Effector memory CD8-positive, alpha-beta T cell (primary cell): ENCODE results near the gene SHROOM1.

Experiments
- ATAC-seq: fragments of 150-1000 bp; cut with Tn5 transposase; replicated peaks from 2 replicates; pipeline ENCODE4 v1.10.0; 2021; ENCODE audit warnings: mild to moderate bottlenecking, moderate library complexity
- DNase-seq, 3 experiments: peaks; one replicate each; pipeline ENCODE4 v3.0.0; 2021
- H3K27ac Mint-ChIP-seq, 2 donors: one replicate each; pipeline ENCODE4 v1.8.0; 2022; ENCODE audit warnings: mild to moderate bottlenecking in 2 of 2, mixed read lengths in 2 of 2, moderate library complexity in 2 of 2
- H3K27me3 Mint-ChIP-seq, 2 donors: one replicate each; pipeline ENCODE4 v1.8.0; 2022; ENCODE audit warnings: mixed read lengths in 2 of 2
- H3K36me3 Mint-ChIP-seq: one replicate; pipeline ENCODE4 v1.8.0; 2022; ENCODE audit warnings: mild to moderate bottlenecking, moderate library complexity, mixed read lengths; ENCODE audit not compliant: insufficient read depth
- H3K4me1 Mint-ChIP-seq, 2 donors: one replicate each; pipeline ENCODE4 v1.8.0; 2022; ENCODE audit warnings: low read depth in 2 of 2, mixed read lengths in 2 of 2
- H3K4me3 Mint-ChIP-seq, 2 donors: one replicate each; pipeline ENCODE4 v1.8.0; 2022; ENCODE audit warnings: mild to moderate bottlenecking in 2 of 2, mixed read lengths in 2 of 2, moderate library complexity in 2 of 2
- H3K9me3 Mint-ChIP-seq, 2 donors: one replicate each; pipeline ENCODE4 v1.8.0; 2022; ENCODE audit warnings: mixed read lengths in 2 of 2

SHROOM1 gene

DNA sequence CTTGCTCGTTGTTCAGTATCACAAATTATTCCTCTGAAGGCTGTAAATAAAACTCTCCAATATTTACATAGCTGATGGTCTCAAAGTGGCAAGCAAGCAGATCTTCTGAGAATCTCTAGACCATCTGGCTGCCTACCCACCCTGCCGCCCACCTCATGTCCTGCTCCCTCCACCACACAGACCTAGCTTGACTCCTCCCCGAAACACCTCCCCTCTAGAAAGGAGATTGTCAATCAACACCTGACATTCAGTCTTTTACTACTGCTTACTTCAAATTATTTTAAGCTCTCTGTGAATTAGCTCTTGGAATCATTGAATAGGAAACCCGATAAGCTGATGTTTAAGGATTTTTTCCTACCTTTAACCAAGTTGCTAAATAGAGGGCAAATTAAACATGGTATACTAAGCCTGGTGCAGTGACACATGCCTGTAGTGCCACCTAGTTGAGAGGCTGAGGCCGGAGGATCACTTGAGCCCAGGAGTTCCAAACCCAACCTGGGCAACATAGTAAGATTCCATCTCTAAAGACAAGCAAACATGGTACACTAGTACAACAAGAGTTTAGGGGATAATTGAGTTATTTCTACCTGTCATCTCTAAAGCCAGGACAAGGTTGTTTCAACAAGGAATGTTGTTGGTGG, 28.3 kb downstream of the SHROOM1 start:
- no peak overlapping the region for H3K4me3 Mint-ChIP-seq
- H3K9me3 Mint-ChIP-seq = no peaks in the 10 kb centered on the region
- H3K27me3 Mint-ChIP-seq = peaks cover 59 to 87% of the 10 kb centered on the region in 2 donors
- no peaks in the 10 kb centered on the region for H3K36me3 Mint-ChIP-seq
- H3K4me1 Mint-ChIP-seq = no peaks in the 10 kb centered on the region
- ATAC-seq = no peak
- no peak overlapping the region for H3K27ac Mint-ChIP-seq
- DNase-seq = no peak

DNA sequence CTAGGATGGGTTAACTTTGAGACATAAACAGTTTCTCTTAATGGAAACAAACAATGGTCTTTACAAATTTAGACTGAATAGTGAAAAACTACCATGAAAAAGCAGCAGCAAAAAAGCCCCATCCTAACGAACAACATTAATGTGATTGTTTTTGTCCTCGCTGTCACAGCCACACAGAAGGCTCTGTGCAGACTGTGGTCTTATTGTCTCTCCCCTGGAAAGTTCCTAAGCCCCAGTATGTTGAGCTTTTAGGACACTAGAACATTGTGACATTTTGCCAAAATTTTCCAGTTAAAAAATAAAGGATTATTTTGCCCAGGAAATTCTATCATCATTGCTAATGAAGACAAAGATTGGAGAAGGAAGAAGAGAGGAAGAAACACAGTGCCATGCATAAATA, 29.9 kb downstream of the SHROOM1 start:
- Mint-ChIP-seq H3K9me3 (no peaks in the 10 kb centered on the region), H3K4me1 (no peaks in the 10 kb centered on the region), H3K4me3 (no peak overlapping the region), H3K27me3 (peaks cover 58 to 83% of the 10 kb centered on the region in 2 donors), H3K36me3 (no peaks in the 10 kb centered on the region), H3K27ac (no peak overlapping the region)
- ATAC-seq = no peak
- no peak for DNase-seq

DNA sequence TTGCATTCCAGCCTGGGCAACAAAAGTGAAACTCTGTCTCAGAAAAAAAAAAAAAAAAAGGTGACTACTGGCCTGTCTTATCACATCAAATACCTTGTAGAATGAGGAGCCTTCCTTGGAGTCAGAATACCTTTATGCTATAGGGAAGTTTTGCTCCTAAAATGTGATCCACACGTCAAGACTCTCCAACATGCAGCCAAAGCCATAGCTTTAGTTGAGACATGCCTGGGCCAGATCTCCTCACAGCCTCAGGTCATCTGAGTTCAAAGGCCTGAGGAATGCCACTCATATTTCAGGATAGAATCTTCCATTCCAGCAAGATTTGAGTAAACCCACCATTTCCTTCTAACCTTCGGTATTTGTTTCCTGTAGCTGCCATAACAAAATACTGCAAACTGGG, 31.1 kb downstream of the SHROOM1 start:
- Mint-ChIP-seq H3K4me3 (no peak overlapping the region), H3K27me3 (peaks cover 46 to 72% of the 10 kb centered on the region in 2 donors), H3K36me3 (no peaks in the 10 kb centered on the region), H3K4me1 (no peaks in the 10 kb centered on the region), H3K27ac (no peak overlapping the region), H3K9me3 (no peaks in the 10 kb centered on the region)
- no peak for DNase-seq
- ATAC-seq = no peak

DNA sequence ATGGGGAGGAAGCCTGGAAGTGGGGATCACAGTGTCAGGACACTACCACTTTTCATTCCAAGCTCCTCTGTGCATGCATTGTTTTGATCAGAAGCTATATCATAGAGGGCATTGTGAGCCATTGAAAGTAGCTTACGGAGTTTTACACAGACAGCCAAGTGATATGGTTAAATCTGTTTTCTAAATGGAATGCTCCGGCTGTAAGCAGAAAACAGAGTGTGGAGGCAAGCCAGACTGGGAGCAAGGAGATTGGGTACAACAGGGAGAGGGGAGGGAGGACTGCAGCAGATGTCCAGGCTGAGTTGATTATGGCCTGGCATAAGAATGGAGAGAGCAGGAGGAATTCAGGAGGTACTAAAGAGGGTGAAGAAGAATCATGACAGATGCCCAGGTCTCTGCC, 32.8 kb downstream of the SHROOM1 start:
- H3K4me1 Mint-ChIP-seq = no peaks in the 10 kb centered on the region

DNA sequence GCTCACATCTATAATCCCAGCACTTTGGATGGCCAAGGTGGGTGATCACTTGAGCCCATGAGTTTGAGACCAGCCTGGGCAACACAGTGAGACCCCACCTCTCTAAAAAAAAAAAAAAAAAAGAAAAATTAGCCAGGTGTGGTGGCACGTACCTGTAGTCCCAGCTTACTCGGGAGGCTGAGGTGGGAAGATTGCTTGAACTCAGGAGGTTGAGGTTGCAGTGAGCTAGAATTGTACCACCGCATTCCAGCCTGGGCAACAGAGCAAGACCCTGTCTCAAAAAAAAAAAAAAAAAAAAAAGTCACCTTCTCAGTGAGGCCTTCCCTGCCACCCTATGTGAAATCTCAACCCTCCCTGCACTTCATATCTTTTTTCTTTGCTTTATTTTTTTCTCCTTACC, 39.4 kb downstream of the SHROOM1 start:
- Mint-ChIP-seq H3K4me3 (no peak overlapping the region), H3K36me3 (no peaks in the 10 kb centered on the region), H3K9me3 (no peaks in the 10 kb centered on the region), H3K27ac (no peak overlapping the region), H3K27me3 (peaks cover 20 to 29% of the 10 kb centered on the region in 2 donors), H3K4me1 (no peaks in the 10 kb centered on the region)
- no peak for ATAC-seq
- DNase-seq = no peak

More for the DNA sequence above, 32.8 kb downstream of the SHROOM1 start:
- no peak for ATAC-seq
- Mint-ChIP-seq H3K9me3 (no peaks in the 10 kb centered on the region), H3K27me3 (peaks cover 34 to 62% of the 10 kb centered on the region in 2 donors), H3K27ac (no peak overlapping the region), H3K4me3 (no peak overlapping the region), H3K36me3 (no peaks in the 10 kb centered on the region)
- no peak for DNase-seq

DNA sequence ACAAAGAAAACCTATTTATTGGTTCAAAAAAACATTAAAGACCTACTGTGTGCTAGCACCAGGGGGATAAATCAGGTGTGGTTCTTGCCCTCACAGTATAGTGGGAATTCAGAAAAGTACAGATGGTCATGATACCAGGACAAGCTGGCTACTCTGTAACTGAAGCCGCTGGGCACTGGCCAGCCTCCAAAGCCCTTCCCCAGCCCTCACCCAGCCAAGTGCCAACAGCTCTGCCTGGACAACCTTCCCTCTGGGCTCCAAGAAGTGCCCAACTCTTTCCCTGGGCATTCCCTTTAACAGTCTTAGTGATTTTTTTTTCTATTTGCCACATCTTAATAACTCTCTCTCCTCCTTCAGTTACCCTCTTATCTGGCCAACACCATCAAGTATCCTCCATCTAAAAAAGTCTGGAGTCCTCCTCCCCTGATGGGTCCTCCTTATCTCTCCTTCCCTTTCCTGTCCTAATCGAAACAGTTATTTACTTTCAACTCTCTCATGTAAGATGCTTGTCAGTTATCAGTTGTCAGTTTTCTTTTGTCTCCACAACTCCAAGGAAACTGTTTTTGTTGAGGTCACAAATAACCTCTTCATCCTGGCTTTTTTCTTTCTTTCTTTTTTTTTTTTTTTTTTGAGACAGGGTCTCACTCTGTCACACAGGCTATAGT, 40.1 kb downstream of the SHROOM1 start:
- Mint-ChIP-seq H3K9me3 (no peaks in the 10 kb centered on the region), H3K36me3 (no peaks in the 10 kb centered on the region), H3K4me3 (no peak overlapping the region), H3K4me1 (no peaks in the 10 kb centered on the region), H3K27me3 (peaks cover 27 to 30% of the 10 kb centered on the region in 2 donors), H3K27ac (no peak overlapping the region)
- ATAC-seq (no peak), DNase-seq (no peak)

DNA sequence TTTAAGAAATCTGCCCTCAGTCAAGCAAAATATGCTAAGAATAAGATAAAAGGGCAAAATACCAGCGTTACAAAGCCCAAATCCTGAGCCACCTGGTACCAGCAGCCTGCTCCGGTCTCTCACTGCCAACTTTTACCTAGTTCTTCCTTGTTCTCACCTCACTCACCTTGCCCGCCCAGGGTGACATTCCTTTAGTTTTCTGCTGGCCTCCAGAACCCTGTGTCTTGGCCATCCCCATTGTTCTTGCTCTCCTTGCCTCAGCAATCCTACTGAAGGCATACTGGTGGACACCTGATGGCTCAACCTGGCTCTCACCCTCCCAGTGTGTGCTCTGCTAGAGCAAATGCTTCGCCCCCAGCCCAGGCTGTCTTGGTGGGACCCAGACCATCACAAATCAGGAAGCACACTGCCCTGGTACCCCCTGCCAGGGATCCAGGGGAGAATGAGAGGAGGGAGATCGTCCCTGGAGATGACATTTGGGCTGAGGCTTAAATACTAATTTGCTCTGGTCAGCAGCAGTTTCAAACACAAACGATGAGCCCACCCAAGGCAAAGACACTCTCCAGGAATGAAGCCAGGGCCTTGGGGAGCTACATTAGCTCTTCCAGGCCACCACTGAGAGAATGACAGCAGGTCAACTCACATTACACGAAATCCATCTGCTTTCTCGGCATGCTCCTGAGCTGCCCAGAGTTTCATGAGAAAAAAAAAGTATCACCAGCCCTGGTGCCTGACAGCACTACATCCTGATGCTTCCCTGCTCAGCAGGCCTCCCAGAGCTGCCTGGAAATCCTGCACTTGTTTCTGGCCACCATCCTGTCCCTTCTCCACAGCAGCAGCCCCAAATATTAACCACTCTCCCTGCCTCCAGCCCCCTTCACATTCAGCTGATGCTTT, 41.2 kb downstream of the SHROOM1 start:
- DNase-seq = no peak
- H3K9me3 Mint-ChIP-seq = no peaks in the 10 kb centered on the region
- peaks cover 32 to 38% of the 10 kb centered on the region in 2 donors for H3K27me3 Mint-ChIP-seq
- H3K36me3 Mint-ChIP-seq = no peaks in the 10 kb centered on the region
- no peaks in the 10 kb centered on the region for H3K4me1 Mint-ChIP-seq
- no peak overlapping the region for H3K4me3 Mint-ChIP-seq
- no peak for ATAC-seq
- no peak overlapping the region for H3K27ac Mint-ChIP-seq

DNA sequence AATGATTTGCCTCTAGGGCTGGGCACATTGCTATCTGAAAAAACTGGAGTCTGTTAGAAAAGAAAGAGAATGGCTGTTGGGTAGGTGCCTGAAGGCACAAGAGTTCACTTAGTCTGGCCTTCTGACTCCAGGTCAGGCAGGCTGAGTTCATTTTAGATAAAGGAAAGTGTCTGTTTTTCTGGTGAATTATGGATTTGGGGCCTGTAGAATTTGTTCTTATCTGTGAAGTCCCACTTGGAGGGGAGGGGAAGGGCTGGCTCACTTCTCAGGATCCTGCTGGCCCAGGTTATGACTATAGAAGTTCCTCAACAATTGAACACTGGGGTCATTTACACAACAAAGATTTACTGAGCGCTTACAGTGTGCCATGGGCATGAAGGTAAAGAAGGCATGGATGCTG, 41.9 kb downstream of the SHROOM1 start:
- peaks cover 32 to 38% of the 10 kb centered on the region in 2 donors for H3K27me3 Mint-ChIP-seq
- DNase-seq (no peak), ATAC-seq (no peak)
- no peaks in the 10 kb centered on the region for H3K36me3 Mint-ChIP-seq
- no peaks in the 10 kb centered on the region for H3K4me1 Mint-ChIP-seq
- H3K9me3 Mint-ChIP-seq = no peaks in the 10 kb centered on the region
- no peak overlapping the region for H3K4me3 Mint-ChIP-seq
- H3K27ac Mint-ChIP-seq = no peak overlapping the region

DNA sequence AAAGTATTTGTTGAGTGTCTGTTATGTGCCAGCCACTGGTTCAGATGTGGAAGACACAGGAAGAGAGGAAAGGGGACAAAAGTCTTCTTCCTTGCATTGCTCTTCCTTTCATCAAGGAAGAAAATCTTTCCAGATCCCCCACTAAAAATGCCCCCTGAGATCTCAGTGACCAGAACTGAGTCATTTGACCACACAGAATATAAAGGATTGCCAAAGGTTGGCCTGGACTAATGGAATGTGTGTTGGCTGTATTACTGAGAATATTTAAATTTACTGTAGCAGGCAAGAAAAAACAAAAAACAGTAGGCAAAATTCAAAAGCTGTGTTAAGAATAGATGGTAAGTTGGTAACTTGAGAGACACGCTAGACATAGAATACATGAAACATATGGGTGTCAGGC, 43.4 kb downstream of the SHROOM1 start:
- no peak for ATAC-seq
- Mint-ChIP-seq H3K36me3 (no peaks in the 10 kb centered on the region), H3K4me3 (no peak overlapping the region), H3K4me1 (no peaks in the 10 kb centered on the region), H3K9me3 (no peaks in the 10 kb centered on the region), H3K27ac (no peak overlapping the region), H3K27me3 (peaks cover 22 to 27% of the 10 kb centered on the region in 2 donors)
- no peak for DNase-seq

DNA sequence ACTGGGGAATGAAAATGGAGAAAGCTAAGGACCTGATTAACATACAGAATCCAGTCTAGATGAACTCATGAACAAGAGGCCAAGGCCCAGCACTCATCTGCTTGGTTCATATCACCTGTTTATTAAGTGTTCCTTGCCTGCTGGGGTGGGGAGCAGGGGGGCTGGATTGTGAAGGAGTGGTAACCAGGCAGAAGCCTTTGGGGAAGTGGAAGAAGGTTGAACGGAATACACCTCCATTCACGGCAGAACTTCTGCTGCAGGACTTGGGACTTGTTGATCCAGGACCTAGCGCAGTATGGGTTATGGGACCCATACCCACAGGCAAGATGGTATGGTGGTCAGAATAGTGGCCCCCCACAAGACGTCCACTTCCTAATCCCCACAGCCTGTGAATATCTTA, 44.6 kb downstream of the SHROOM1 start:
- no peak overlapping the region for H3K27ac Mint-ChIP-seq
- H3K9me3 Mint-ChIP-seq = no peaks in the 10 kb centered on the region
- H3K4me3 Mint-ChIP-seq = no peak overlapping the region
- H3K4me1 Mint-ChIP-seq = no peaks in the 10 kb centered on the region
- no peak for ATAC-seq
- peaks cover 23 to 28% of the 10 kb centered on the region in 2 donors for H3K27me3 Mint-ChIP-seq
- H3K36me3 Mint-ChIP-seq = no peaks in the 10 kb centered on the region
- no peak for DNase-seq

DNA sequence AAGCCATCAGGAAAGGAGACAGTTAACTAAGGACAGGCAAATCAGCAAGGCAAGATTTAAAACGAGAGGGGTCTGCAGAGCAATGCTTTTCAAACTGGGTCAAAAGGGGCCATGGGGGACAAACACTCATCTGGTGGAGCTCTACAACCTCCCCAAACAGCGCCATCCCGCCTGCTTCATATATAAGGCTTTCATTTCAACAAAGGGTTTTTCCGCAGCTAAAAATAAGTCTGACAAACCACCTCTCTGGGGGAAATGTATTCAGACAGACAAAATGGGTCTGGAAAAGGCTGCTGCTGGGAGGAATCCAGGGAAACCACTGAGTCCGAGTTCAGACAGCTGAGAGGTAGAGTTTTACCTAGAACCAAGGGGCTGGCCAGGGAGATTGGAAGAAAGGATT, 45.1 kb downstream of the SHROOM1 start:
- H3K4me1 Mint-ChIP-seq = no peaks in the 10 kb centered on the region
- H3K4me3 Mint-ChIP-seq = no peak overlapping the region
- H3K27me3 Mint-ChIP-seq = peaks cover 23 to 28% of the 10 kb centered on the region in 2 donors
- H3K9me3 Mint-ChIP-seq = no peaks in the 10 kb centered on the region
- DNase-seq (no peak), ATAC-seq (no peak)
- no peak overlapping the region for H3K27ac Mint-ChIP-seq
- H3K36me3 Mint-ChIP-seq = no peaks in the 10 kb centered on the region

DNA sequence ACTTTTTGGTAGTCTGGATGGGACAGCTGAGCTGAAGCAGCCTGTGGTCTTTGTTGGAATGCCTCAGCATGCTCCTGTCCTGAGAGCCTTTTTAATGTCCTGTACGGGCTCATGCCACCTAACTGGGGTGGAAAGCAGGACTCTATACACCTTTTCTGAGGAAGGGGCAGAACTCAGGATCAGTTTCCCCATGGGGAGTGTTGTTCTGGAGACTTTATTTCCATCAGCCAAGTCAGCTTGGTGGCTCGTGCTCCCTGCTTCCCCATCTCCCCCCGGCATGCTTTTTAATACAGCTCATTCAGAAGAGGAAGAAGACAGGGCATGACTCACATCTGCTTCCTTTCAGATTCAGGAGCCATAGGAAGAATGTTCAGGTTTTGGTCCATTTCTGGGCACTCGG, 48.3 kb downstream of the SHROOM1 start:
- Mint-ChIP-seq H3K27me3 (peaks cover 23 to 35% of the 10 kb centered on the region in 2 donors), H3K4me3 (no peak overlapping the region)
- ATAC-seq = no peak

DNA sequence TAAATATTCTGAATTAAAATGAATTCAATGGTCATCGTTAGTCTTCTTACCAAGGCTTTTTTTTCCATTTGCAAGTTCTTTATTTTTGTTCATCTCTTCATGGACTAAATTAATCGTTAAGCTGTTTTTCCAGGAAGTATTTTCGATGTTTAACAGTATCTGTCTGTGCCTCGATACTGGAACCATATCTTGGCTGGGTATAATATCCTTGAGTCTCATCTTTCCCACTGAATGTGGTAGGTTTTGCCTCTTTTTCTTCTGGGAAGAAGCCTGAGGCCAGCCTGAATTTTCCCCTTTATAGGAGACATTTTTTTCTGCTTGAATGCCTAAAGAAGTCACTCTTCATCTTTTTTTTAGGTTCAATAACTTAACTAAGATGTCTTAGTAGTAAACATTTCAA, 49.4 kb downstream of the SHROOM1 start:
- no peaks in the 10 kb centered on the region for H3K9me3 Mint-ChIP-seq
- H3K4me3 Mint-ChIP-seq = no peak overlapping the region
- peaks cover 8 to 9% of the 10 kb centered on the region in 2 donors for H3K4me1 Mint-ChIP-seq
- no peak overlapping the region for H3K27ac Mint-ChIP-seq
- H3K36me3 Mint-ChIP-seq = peaks cover 3% of the 10 kb centered on the region
- no peak for ATAC-seq
- no peak for DNase-seq
- peaks cover 19 to 30% of the 10 kb centered on the region in 2 donors for H3K27me3 Mint-ChIP-seq

More for the DNA sequence above, 48.3 kb downstream of the SHROOM1 start:
- Mint-ChIP-seq H3K27ac (no peak overlapping the region), H3K4me1 (peaks cover 6 to 7% of the 10 kb centered on the region in 2 donors), H3K9me3 (no peaks in the 10 kb centered on the region), H3K36me3 (peaks cover 3% of the 10 kb centered on the region)
- no peak for DNase-seq
